HepG2 (cell line): Measurements from ENCODE around the gene HIC1.

Experiments
- ATF3 ChIP-seq: sonication (generic); formaldehyde crosslinking; IDR thresholded peaks from 2 replicates; pipeline ENCODE4 v1.4.0; 2020; ENCODE audit warnings: missing genetic modification reagents
- ATF6 ChIP-seq: sonication (generic); formaldehyde crosslinking; conservative IDR thresholded peaks from 2 replicates; pipeline ENCODE4 v1.4.0; 2020; ENCODE audit warnings: missing genetic modification reagents
- BATF2 ChIP-seq: sonication (generic); formaldehyde crosslinking; IDR thresholded peaks from 2 replicates; pipeline ENCODE4 v1.8.0; 2022; ENCODE audit warnings: mild to moderate bottlenecking, missing genetic modification reagents, moderate library complexity
- CBFB ChIP-seq: sonication (generic); formaldehyde crosslinking; IDR thresholded peaks from 2 replicates; pipeline ENCODE4 v1.4.0; 2020; ENCODE audit warnings: missing genetic modification reagents
- EHMT2 ChIP-seq: fragments of 200-600 bp; sonication (generic); IDR thresholded peaks from 2 replicates; pipeline ENCODE4 v1.7.0; 2017; ENCODE audit warnings: antibody characterized with exemption, low read depth, low read length, borderline replicate concordance
- FOXA3 ChIP-seq: IDR thresholded peaks from 2 replicates; pipeline ENCODE4 v1.6.1; 2016; ENCODE audit warnings: missing genetic modification reagents, missing compliant biosample characterization
- MYC ChIP-seq: sonication (generic); formaldehyde crosslinking; IDR thresholded peaks from 2 replicates; pipeline ENCODE4 v1.9.0; 2021; ENCODE audit warnings: missing genetic modification reagents, borderline replicate concordance
- NR3C1 ChIP-seq: sonication (generic); formaldehyde crosslinking; IDR thresholded peaks from 2 replicates; pipeline ENCODE4 v1.4.0; 2020; ENCODE audit warnings: missing genetic modification reagents
- PATZ1 ChIP-seq: sonication (generic); formaldehyde crosslinking; IDR thresholded peaks from 2 replicates; pipeline ENCODE4 v1.4.0; 2020; ENCODE audit warnings: missing genetic modification reagents
- PBX3 ChIP-seq: sonication (generic); formaldehyde crosslinking; IDR thresholded peaks from 2 replicates; pipeline ENCODE4 v1.8.1; 2023; ENCODE audit warnings: missing genetic modification reagents, inconsistent platforms, borderline replicate concordance
- RXRB ChIP-seq: IDR thresholded peaks from 2 replicates; pipeline ENCODE4 v1.6.1; 2016; ENCODE audit warnings: borderline replicate concordance, missing genetic modification reagents, missing compliant biosample characterization
- SNAPC5 ChIP-seq: sonication (generic); formaldehyde crosslinking; IDR thresholded peaks from 2 replicates; pipeline ENCODE4 v1.8.1; 2023; ENCODE audit warnings: mild to moderate bottlenecking, missing genetic modification reagents, borderline replicate concordance

GRCh38 chr17:2033153-2033552 is 21.8 kb upstream of the HIC1 start:
- TF ChIP-seq NR3C1 (CRISPR knock-in tag) (no peak), PATZ1 (CRISPR knock-in tag) (no peak), RXRB (CRISPR knock-in tag) (no peak), ATF3 (CRISPR knock-in tag) (no peak), ATF6 (CRISPR knock-in tag) (no peak), CBFB (CRISPR knock-in tag) (no peak), SNAPC5 (no peak), EHMT2 (no peak), FOXA3 (CRISPR knock-in tag) (no peak), PBX3 (CRISPR knock-in tag) (no peak), BATF2 (CRISPR knock-in tag) (no peak), MYC (CRISPR knock-in tag) (no peak)
